GM18526 (cell line): ENCODE results near the gene CDC14A.

ENCODE experiments used
- POLR2A ChIP-seq: IDR thresholded peaks from 3 replicates; pipeline ENCODE4 v1.6.1; 2011; ENCODE audit not compliant: insufficient read length; ENCODE audit errors: extremely low read depth

CDC14A gene

DNA sequence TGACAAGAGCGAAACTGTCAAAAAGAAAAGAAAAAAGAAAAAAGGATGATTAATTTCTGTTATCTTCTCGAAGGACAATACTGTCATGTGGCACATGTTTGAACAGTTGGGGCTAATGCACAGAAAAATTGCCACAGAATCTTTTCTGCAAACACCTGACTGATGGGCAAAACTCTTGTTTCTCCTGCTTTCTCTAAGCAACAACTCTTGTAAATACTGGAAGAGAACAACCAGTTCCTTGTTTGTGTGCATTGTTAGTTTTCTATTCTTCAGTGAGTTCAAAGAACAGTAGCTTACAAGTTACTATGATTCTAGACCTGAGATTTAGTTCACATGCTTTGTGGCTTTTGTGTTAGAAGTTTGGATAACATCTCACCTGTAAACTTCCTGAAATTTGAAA lies 60.7 kb downstream of the CDC14A start:
- TF ChIP-seq POLR2A, result no peak

DNA sequence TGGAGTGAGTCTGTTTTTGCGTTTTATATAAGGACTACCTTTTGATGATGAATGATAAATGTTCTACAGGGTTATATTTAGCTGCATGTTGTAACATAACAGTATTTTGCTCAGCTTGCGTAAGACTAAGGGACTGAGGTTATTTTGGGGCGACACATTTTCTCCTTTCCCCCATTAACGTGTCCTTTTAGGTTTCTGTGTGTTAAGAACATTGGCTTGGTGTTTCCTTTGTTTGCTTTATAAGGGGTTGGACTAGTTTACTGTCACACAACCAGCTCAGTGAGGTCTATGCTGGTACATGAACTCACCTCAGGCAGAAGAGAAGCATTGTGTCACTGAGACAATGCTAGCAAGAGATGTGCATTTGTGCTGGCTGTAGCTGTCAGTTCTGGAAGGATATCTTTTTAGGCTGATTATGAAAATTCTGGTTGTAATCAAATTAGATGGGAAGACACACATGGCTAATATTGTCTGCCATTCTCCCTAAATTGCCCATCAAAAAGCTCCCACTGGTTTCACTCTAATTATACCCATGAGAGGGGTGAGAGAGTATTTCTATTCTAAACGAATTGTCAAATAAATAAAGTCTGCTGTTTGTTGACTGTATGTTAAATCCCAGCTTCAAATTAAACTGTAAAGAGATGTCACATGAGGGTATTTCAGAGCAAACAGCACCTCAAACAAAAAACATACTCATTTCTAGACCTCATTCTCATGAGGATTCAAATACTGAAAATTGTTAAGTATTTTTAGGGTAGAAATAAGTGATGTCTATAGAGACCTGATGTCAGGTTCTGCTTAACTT lies 62.6 kb downstream of the CDC14A start:
- TF ChIP-seq POLR2A, result no peak

DNA sequence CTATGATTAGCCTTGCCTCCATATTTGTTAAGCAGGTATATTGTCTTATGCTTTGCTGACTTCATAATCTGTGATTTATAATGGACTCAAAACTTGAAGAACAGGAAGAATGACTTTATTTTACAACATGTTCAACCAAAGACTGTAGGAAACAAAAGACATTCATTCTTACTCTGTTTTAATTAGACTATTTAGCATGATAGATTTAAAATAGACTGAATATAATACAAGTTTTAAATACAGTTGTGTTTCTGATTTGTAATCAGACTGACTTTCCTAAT lies 63.1 kb downstream of the CDC14A start:
- TF ChIP-seq POLR2A, result no peak

DNA sequence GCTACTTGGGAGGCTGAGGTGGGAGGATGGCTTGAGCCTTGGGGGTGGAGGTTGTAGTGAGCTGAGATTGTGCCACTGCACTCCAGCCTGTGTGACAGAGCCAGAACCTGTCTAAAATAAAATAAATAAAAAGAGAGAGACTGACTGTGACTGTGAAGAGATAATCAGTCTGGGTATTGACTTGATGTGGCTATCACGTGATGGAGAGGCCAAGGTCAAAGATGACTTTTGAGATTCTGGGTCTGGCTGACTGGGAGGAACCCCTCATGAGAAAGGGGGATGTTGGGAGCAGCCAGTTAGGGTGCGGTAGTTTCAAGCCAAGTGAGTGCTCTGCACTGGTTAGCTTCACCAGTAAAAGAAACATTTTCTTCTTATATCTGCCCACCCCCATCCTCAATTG lies 66.8 kb downstream of the CDC14A start:
- TF ChIP-seq POLR2A, result no peak

DNA sequence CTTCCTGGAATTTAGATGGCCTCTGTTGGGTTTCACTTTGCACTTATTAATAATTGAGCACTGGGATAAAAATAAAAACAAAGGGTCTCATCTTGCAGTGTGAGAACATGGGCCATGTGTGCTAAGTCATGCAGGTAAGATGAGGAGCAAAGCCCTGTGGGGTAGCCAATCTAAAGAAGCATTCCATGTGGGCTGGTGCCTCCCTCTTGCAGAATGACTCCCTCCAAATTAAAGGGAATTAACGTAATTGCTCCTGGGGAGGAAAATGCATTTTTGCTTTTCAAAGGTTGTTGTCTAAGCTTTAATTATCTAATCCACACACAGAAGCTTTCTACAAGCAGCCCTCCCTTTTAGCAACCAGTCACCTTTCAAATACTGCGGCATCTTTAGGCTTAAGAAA lies 69.8 kb downstream of the CDC14A start:
- no peak for TF ChIP-seq POLR2A

DNA sequence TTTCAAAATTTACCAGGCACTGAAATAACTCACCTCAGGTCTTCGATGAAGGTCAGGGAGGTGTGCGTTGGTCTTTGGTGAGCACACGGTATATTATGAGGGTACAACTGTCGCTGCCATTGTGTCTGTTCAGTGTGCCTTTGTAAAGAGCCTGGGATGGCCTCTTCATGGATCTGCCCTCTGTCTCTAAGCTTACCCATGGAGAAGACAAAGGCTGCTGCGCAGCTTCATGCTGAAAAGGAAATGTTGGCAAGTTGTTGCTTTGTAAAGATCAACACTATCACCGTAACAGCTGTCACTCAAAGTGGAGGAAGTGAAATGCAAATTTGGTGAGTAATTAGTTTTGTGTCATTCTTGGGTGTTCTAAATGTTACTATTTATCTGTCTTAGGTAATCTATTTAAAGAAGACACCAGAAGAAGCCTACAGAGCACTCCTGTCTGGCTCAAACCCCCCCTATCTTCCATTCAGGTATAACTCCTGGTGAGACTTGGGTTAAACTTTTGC lies 71.6 kb downstream of the CDC14A start:
- TF ChIP-seq POLR2A, result no peak

DNA sequence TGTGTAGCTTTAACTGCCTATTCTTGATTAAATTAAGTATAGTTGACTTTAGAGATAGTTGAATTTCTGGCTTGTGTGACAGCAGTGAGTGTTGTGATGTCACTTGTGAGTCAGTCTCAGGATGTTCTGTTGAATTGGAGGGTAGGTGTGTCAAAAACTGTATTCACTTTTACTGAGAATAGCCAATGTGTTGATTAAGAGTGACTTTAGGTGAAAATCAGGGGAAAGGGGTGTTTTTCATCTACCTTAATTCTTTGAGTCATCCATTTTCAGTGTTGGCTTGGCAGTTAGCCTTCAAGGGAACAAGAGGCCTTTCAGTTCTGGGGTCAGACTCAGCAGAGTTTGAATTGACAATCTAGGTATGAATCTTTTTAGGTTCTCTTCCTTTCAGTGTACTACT lies 75.9 kb downstream of the CDC14A start:
- no peak for TF ChIP-seq POLR2A

DNA sequence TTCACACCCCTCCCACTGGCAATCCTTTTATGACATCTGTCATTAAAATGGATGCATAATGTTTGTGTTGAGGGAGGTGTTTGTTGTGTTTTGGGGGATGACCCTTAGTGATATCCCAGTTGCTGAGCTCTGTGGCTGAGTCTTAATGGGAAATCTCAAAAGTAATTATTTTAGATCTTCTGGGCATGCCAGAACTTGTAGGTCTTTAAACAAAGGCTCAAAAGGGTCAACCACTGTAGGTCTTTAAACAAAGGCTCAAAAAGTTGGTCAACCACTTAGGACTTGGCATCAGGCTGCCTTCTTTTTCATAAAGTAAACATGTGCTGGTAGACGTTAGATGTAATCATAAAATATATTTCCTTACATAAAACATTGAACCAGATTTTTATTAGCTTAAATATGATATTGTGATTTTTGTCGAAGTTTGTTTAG lies 78.0 kb downstream of the CDC14A start:
- no peak for TF ChIP-seq POLR2A

DNA sequence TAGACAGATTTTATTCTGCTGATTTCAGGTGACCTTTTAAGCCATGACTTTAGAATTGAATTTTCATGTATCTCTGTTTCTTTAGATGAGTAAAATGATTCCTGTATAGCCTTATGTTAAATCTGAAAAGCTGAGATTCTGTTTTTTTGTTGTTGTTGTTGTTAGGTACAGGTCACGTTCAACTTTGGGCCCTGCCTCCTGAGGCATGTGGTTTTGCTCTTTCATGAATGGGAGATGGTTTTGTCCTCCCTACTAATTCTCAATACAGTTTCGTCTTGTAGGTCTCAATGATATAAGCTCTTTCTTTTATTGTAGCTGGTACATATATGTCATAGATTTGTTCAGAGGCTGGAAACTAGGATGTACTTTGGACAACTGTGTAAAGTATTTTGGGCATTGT lies 79.6 kb downstream of the CDC14A start:
- TF ChIP-seq POLR2A, result no peak

DNA sequence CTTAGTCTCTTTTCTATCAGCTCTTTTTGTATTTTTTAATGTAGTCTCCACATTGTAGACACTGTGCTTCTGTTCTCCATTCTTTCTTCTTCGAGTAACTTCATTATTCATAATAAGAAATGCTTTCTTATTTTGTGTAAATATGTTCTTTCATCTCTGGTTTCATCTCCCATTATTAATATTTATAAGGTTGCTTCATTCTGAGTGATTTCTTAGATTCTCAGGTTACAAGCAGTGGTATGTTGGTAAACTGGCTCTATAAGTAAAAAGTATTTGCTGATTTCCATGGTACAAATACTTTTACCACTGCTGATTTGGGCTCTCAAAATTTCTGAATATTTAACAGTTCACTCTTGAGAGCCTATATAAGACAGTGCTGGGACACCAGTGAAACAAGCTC lies 81.3 kb downstream of the CDC14A start:
- no peak for TF ChIP-seq POLR2A

DNA sequence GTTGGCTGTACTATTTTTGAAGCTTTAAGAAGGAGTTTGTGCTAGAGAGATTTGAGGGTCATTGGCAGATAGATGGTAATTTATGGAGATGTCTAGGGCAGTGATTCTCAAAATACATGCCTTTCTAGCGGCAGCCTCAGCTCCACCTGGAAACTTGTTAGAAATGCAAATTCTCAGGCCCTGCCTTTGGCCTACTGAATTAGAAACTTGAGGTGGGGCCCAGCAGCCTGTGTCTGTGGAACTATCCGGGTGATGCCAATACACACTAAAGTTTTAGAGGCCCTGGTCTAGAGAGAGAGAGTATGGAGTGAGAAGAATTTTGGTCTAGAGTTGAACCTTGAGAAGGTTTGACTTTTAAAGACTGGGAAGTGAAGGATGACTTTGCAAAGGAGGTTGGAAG lies 82.5 kb downstream of the CDC14A start:
- no peak for TF ChIP-seq POLR2A

DNA sequence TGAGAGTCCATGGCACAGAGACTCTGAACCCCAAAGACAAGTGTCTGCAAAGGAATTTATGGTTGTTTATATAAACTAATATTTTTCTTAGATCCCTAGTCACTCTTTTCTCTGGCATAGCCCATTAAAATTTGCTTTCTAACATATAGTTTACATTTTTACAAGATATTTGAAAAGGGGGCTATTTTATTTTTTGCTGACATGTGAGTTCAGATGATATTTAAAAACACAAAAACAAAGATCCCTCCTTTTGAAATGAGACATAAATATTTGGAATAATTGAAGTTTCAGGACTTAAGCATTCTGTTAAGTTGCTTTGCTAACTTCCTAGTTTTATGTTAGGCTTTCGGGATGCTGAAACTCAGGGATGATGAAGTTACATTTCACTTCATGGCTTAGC lies 86.1 kb downstream of the CDC14A start:
- no peak for TF ChIP-seq POLR2A

DNA sequence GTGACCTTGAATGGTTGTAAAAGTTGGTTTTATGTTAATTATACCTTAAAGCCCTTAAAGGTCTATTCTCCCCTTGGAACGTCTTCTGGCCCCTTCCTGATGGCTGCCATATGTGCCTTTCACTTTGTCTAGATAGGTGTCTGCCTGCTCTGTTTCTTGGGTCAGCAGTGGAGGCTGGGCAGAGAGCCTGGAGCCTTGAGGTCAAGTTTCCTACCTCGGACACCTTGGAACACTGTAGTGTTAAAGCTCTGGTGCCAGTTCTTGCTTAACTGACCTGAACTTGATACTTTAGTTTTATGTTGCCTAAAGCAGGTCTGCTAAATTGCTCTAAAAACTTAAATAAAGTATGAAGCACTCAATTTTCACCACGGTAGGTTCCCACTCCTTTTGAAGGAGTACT lies 86.5 kb downstream of the CDC14A start:
- TF ChIP-seq POLR2A, result no peak

DNA sequence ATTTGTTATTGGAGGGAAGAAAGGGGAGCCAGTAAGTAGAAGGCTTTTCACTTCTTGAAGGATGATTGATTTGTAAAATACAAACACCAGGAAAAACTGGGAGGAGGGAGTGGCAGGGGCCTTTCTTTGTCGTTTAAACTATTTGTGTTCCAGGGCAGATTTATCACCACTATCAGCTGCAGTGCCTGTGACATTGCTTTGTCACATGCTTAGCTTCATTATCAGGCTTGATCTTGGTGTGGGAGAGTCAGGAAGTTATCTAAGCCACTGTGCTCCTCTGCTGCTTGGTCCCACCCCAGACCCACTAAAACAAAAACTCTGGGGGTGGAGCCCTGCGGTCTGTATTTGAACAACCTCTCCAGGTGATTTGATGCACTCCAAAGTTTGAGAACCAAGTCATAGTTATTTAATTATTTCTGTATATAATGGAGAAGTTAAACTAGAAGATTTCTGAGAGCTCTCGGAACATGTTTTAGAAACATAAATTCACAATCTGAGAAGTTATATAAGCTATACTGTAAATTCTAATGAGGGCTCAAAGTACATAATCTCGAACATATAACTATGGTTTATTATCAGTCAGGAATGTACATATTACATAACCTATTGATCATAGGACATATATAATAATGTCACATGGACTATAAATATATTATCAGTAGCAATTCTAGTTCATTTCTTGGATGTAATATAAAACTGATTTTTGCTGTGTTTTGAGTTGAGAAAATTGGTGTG lies 87.9 kb downstream of the CDC14A start:
- no peak for TF ChIP-seq POLR2A

DNA sequence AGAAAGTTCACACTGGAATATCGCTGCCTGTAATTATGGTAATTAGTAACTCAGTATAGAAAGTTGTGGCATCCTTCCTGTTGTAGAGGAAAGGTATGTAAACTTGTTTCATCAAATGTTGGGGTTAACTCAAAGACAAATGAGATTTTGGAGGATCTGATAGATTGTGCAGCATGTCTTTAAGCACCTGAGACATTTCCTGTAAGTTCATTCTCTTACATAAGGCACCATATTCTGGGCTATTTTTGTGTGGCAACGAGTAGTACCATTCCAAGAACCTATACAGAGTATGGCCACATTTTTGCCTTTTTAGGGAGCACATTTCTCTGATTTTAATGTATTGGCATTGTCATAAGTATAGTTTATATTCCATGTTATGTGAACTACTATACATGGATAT lies 88.8 kb downstream of the CDC14A start:
- no peak for TF ChIP-seq POLR2A

DNA sequence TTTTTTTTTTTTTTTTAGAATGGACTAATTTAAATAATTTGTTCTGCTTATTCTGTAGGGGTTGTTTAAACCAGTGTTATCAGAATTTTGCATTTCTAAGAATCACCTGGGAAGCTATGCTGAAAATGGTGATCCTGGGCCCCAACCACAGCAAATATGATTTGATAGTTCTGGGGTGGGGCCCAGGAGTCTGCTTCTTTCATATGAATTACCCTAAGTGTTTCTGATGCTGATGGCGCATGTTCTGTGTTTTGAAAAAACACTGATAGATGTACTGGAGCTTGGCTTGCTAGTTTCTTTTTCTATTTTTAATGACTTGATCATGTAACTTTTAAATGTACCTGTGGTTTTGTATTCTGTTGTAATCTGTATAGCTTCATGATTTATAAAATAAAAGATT lies 89.3 kb downstream of the CDC14A start:
- TF ChIP-seq POLR2A, result no peak

DNA sequence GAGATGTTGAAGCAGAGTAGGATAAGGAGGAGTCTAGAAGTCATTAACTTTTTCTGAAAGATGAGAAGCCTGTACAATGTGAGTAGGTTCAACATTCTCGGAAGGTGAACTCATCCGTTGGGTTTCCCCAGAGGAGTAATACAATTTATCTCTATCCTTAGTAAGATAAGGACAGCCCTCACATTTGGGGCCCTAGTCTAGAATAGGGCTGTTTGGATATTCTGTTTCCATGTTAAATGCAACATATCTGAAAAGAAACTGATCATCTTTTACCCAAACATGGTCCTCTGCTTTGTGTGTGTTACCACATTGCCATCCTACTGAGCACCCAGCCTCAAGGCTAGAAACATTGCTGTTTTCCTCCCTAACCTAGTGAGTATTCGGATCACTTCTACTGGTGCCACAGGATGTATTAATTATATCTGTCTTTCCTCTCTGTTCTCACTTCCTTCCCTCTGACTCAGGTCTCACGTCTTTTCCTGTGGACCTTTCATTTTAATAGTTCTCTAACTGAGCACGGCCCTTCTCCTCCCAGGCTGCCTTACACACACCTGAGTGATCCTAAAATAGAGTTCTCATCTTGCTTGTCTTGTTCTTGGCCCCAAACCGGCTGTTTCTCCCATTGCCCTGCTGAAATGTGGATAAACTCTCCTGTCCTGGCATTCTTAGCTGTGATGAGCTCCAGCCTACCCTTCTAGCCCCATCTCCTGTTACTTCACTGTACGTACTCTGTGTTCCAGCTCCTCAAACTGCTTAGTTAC lies 91.7 kb downstream of the CDC14A start:
- TF ChIP-seq POLR2A, result no peak

DNA sequence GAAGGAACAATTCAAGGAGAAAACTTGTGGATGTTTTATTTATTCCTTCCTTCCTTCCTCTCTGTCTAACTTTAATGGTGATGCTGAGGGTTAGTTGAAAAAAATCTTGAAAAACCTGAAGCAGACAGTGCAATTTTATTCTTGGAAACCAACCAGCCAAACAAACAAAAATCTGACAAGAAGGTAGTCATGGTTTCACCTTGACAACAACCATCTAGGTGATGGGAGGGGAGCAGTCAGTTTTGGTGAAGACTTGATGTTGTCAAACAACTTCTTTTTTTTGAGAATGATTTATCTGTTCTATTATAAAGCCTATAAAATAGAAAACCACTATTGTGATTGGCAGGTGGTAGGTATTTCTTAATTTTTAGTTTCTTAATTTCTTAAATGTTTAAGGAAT lies 93.3 kb downstream of the CDC14A start:
- TF ChIP-seq POLR2A, result no peak
